Activated CD8-positive, alpha-beta memory T cell treated with anti-CD3 and anti-CD28 coated beads, Interleukin-2, amount 50 U/mL, for 48 hours (primary cell): ENCODE measurements around the gene DNM3.

Source experiments
- DNase-seq: peaks from one replicate; pipeline ENCODE4 v3.0.0-alpha.2; 2020

Gene DNM3

GRCh38 chr1:172448995-172449584 lies 607.8 kb downstream of the DNM3 start:
- no peak for DNase-seq

GRCh38 chr1:172449585-172450523 lies 608.6 kb downstream of the DNM3 start:
- DNase-seq = peak; percentile 58

- DNase-seq = no peak
Measured at GRCh38 chr1:172450524-172450885, 609.2 kb downstream of the DNM3 start.

GRCh38 chr1:172451002-172451443 lies 609.7 kb downstream of the DNM3 start:
- no peak for DNase-seq

GRCh38 chr1:172452536-172453152 lies 611.3 kb downstream of the DNM3 start:
- no peak for DNase-seq

- no peak for DNase-seq
Measured at GRCh38 chr1:172453153-172453545, 611.9 kb downstream of the DNM3 start.

GRCh38 chr1:172453607-172454006 lies 612.3 kb downstream of the DNM3 start:
- DNase-seq = no peak

GRCh38 chr1:172455451-172455850 lies 614.2 kb downstream of the DNM3 start:
- no peak for DNase-seq

- no peak for DNase-seq
Measured at GRCh38 chr1:172456344-172456769, 615.1 kb downstream of the DNM3 start.

- DNase-seq = no peak
Measured at GRCh38 chr1:172457479-172458130, 616.3 kb downstream of the DNM3 start.

- DNase-seq = no peak
Measured at GRCh38 chr1:172460177-172460576, 618.9 kb downstream of the DNM3 start.

GRCh38 chr1:172460887-172461315 lies 619.6 kb downstream of the DNM3 start:
- no peak for DNase-seq
